Muscle of leg (tissue), 11 donors: Measurements from ENCODE around the gene UXS1. TPM values are rescaled to one million over a fixed set of nuclear protein-coding genes. Genes with fewer than 3 reads are reported as not detected.

Experiments used
- DNase-seq: peaks from one replicate; pipeline ENCODE4 v3.0.0; 2013
- H3K27ac ChIP-seq: one replicate; pipeline ENCODE4 v1.5.1; 2013; ENCODE audit warnings: mild to moderate bottlenecking, low read length, control low read depth
- H3K27me3 ChIP-seq: one replicate; pipeline ENCODE4 v1.6.1; 2013; ENCODE audit warnings: low read length; ENCODE audit not compliant: control insufficient read depth, insufficient read depth
- H3K36me3 ChIP-seq: one replicate; pipeline ENCODE4 v1.6.1; 2013; ENCODE audit warnings: low read length; ENCODE audit not compliant: control insufficient read depth, insufficient read depth
- H3K4me1 ChIP-seq: one replicate; pipeline ENCODE4 v1.6.1; 2013; ENCODE audit warnings: low read length; ENCODE audit not compliant: control insufficient read depth, insufficient read depth
- H3K4me3 ChIP-seq: one replicate; pipeline ENCODE4 v1.5.1; 2013; ENCODE audit warnings: low read length, control low read depth
- H3K9me3 ChIP-seq: replicated peaks from 2 replicates; pipeline ENCODE4 v1.6.1; 2013; ENCODE audit warnings: low read depth, low read length; ENCODE audit not compliant: control insufficient read depth
- WGBS: methylation state at CpG from one replicate; pipeline ENCODE4 v1.1.5; 2013; ENCODE audit warnings: missing lambda C conversion rate; ENCODE audit not compliant: insufficient coverage; 5-methylcytosine and 5-hydroxymethylcytosine counted together
- polyA plus RNA-seq, 8 donors: library from polyadenylated mRNA; unstranded; fragments of 120-200 nt; gene quantifications; one replicate each; pipeline versions ENCODE4 v1.2.1 to v1.2.3, GENCODE V29; 2013; ENCODE audit warnings: inconsistent platforms in 1 of 8, low replicate concordance in 1 of 8; ENCODE audit not compliant: insufficient read length in 8 of 8, insufficient read depth in 1 of 8
- total RNA-seq: library from RNA; stranded (reverse); fragments of 120-200 nt; gene quantifications from one replicate; pipeline ENCODE4 v1.2.4, GENCODE V29; 2013

Gene UXS1
- total and polyA plus RNA-seq, 9 donors: 31.0 to 42.7 (median 34.9) TPM

- no peaks in the 10 kb centered on the region for H3K9me3 ChIP-seq
- peaks cover 6% of the 10 kb centered on the region for H3K4me1 ChIP-seq
- H3K4me3 ChIP-seq: no peak overlapping the region
- peak overlapping the region; percentile 39 for H3K27ac ChIP-seq
- WGBS: 50% methylated on average over 3 of the region's 6 CpGs
- no peaks in the 10 kb centered on the region for H3K27me3 ChIP-seq
- DNase-seq: no peak
- H3K36me3 ChIP-seq: peaks cover 11% of the 10 kb centered on the region
These were observed 28.5 kb downstream of the UXS1 start for GRCh38 chr2:106165561-106165960.

DNA sequence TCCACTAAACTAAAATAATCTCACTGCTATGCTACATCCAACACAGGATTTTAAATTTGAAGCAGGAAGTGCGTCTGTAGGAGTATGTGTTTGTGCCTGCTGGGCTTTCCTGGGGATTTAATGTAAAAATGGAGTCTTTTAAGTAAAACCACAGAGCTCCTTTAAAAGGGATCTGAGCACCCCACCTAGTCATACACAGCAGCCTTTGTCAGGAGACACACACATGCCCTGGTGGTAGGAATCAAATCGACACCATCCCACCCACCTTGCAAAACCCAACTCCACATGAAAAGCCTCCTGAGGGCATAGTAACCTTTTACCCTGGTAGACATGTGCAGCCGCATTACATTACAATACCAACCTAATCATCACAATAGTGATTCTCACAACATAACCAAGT, 29.1 kb downstream of the UXS1 start:
- peak; percentile 19 for DNase-seq
- Histone ChIP-seq H3K36me3 (peaks cover 11% of the 10 kb centered on the region), H3K27me3 (no peaks in the 10 kb centered on the region), H3K27ac (no peak overlapping the region), H3K9me3 (no peaks in the 10 kb centered on the region), H3K4me3 (no peak overlapping the region), H3K4me1 (peaks cover 6% of the 10 kb centered on the region)
- no CpG with 5 or more reads among the region's 3 CpGs for WGBS

GRCh38 chr2:106163948-106164545, 30.1 kb downstream of the UXS1 start:
- WGBS: 70% methylated on average over 2 of the region's 6 CpGs
- DNase-seq: no peak
- no peak overlapping the region for H3K27ac ChIP-seq
- H3K36me3 ChIP-seq: peaks cover 18% of the 10 kb centered on the region
- peaks cover 6% of the 10 kb centered on the region for H3K4me1 ChIP-seq
- no peaks in the 10 kb centered on the region for H3K9me3 ChIP-seq
- H3K4me3 ChIP-seq: no peak overlapping the region
- no peaks in the 10 kb centered on the region for H3K27me3 ChIP-seq

GRCh38 chr2:106161938-106162820, 31.9 kb downstream of the UXS1 start:
- 89% methylated on average over 8 of the region's 11 CpGs for WGBS
- H3K27ac ChIP-seq: no peak overlapping the region
- H3K4me1 ChIP-seq: peaks cover 6% of the 10 kb centered on the region

GRCh38 chr2:106161341-106161740, 32.8 kb downstream of the UXS1 start:
- H3K36me3 ChIP-seq: peaks cover 27% of the 10 kb centered on the region
- no peak overlapping the region for H3K27ac ChIP-seq
- WGBS: 71% methylated on average over 3 of the region's 4 CpGs
- H3K27me3 ChIP-seq: no peaks in the 10 kb centered on the region
- peaks cover 6% of the 10 kb centered on the region for H3K4me1 ChIP-seq
- no peak overlapping the region for H3K4me3 ChIP-seq
- no peak for DNase-seq
- no peaks in the 10 kb centered on the region for H3K9me3 ChIP-seq

More at GRCh38 chr2:106161938-106162820, 31.9 kb downstream of the UXS1 start:
- Histone ChIP-seq H3K27me3 (no peaks in the 10 kb centered on the region), H3K36me3 (peaks cover 27% of the 10 kb centered on the region), H3K9me3 (no peaks in the 10 kb centered on the region), H3K4me3 (no peak overlapping the region)
- peak; percentile 17 for DNase-seq

- no CpG with 5 or more reads among the region's 6 CpGs for WGBS
- H3K27ac ChIP-seq: peak overlapping the region; percentile 37
- H3K4me3 ChIP-seq: no peak overlapping the region
- no peaks in the 10 kb centered on the region for H3K27me3 ChIP-seq
- H3K9me3 ChIP-seq: no peaks in the 10 kb centered on the region
- peak; percentile 27 for DNase-seq
- H3K4me1 ChIP-seq: peaks cover 6% of the 10 kb centered on the region
- H3K36me3 ChIP-seq: peaks cover 27% of the 10 kb centered on the region
These were observed 33.3 kb downstream of the UXS1 start for GRCh38 chr2:106160786-106161261.

DNA sequence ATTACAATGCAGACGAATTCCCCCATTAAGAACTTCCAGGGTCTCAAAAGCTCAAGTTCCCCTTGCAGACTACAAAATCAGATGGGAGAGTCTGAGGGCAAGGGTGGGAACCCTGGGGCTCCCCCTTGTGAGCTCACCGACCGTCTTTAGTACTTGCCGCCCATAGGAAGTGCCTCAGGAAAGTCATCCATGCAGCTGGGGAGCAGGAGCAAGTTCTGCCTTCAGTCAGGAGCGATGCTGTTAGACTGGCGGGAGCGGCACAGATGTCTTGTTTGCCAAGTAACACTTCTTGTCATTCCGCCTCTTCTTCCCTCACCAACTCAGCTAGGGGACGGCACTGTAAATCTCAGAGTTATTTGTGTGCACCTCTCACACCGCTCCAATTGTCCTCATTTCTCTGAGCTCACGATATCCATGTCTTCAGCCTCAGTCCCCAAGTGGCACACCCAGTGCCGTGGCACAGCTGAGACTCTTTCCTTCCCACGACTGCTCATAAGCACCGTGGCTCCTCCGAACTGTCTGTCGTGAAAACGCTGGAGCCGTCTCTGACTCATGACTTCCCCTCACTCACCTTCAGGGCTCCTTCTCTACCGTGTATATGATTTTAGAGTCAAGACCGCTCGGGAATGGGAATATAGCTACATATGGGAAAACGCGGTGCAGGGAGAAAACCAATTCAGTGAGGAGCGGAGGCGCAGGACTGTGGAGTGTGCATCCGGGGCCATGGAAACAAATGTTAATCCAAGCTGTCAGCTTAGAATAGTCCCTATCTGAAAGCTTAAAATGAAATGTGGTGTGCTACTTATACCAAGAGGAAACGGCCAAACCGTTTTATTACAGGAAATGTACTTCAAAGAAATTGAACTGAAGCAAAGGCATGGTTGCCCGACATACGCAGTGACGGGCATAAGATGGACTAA, 34.0 kb downstream of the UXS1 start:
- no peak overlapping the region for H3K4me3 ChIP-seq
- H3K27ac ChIP-seq: peak overlapping the region; percentile 37
- peaks cover 30% of the 10 kb centered on the region for H3K36me3 ChIP-seq
- H3K27me3 ChIP-seq: no peaks in the 10 kb centered on the region
- WGBS: 54% methylated on average over 23 of the region's 31 CpGs
- DNase-seq: peak; percentile 40
- peaks cover 6% of the 10 kb centered on the region for H3K4me1 ChIP-seq
- no peaks in the 10 kb centered on the region for H3K9me3 ChIP-seq

- Histone ChIP-seq H3K27me3 (no peaks in the 10 kb centered on the region), H3K27ac (no peak overlapping the region), H3K4me3 (no peak overlapping the region), H3K36me3 (peaks cover 33% of the 10 kb centered on the region), H3K9me3 (peaks cover 8% of the 10 kb centered on the region), H3K4me1 (peaks cover 6% of the 10 kb centered on the region)
- no peak for DNase-seq
- WGBS: 80% methylated on average over 10 of the region's 10 CpGs
These were observed 35.2 kb downstream of the UXS1 start for GRCh38 chr2:106158871-106159270.

- no peak for DNase-seq
- Histone ChIP-seq H3K9me3 (peaks cover 11% of the 10 kb centered on the region), H3K27me3 (no peaks in the 10 kb centered on the region), H3K4me1 (peaks cover 6% of the 10 kb centered on the region), H3K4me3 (no peak overlapping the region), H3K27ac (no peak overlapping the region), H3K36me3 (peaks cover 34% of the 10 kb centered on the region)
- no CpG with 5 or more reads among the region's 4 CpGs for WGBS
These were observed 36.0 kb downstream of the UXS1 start for GRCh38 chr2:106158131-106158530.
